ENCODE results near the gene HSPA9. TPM values are rescaled to one million over a fixed set of nuclear protein-coding genes. Genes with fewer than 3 reads are reported as not detected.
A peak's percentile ranks its signal among the peaks of the same experiment; 100 is the strongest.

Gene HSPA9
- total and polyA plus RNA-seq, 2 of the 13 experiments (the other 11 are each of a cell fraction or from before 2014, with no cell fraction given), result 165 to 478 TPM

GRCh38 chr5:138542956-138543729, 32.1 kb downstream of the HSPA9 start, which contains the start of gene ETF1 (continued):
- TF ChIP-seq SRF (IDR thresholded peaks at IDR 0.05; ENCODE audit: low read depth, low read length) (0 out of 2 replicates have a peak, but pooled peaks have one; percentile 43), FIP1L1 (IDR thresholded peaks at IDR 0.05; ENCODE audit: borderline replicate concordance, insufficient read depth, low read depth, low read length) (0 out of 2 replicates have a peak, but pooled peaks have one; percentile 41), ZNF879 (CRISPR knock-in tag; IDR thresholded peaks at IDR 0.05) (peak; percentile 67; the same call in 1 of the 2 replicates), ZNF576 (CRISPR knock-in tag; IDR thresholded peaks at IDR 0.05) (no peak), ZNF605 (CRISPR knock-in tag; IDR thresholded peaks at IDR 0.05) (peak; percentile 81), REXO4 (CRISPR knock-in tag; IDR thresholded peaks at IDR 0.05; ENCODE audit: borderline replicate concordance) (no peak), GLI4 (CRISPR knock-in tag; IDR thresholded peaks at IDR 0.05; ENCODE audit: borderline replicate concordance) (no peak), CAMTA2 (CRISPR knock-in tag; IDR thresholded peaks at IDR 0.05; ENCODE audit: borderline replicate concordance) (no peak), TFDP1 (CRISPR knock-in tag; IDR thresholded peaks at IDR 0.05; ENCODE audit: borderline replicate concordance) (peak; percentile 66; the same call in 1 of the 2 replicates), SMAD1 (CRISPR knock-in tag; IDR thresholded peaks at IDR 0.05; ENCODE audit: borderline replicate concordance, low read depth) (peak; percentile 95), ZNF724P (CRISPR knock-in tag; IDR thresholded peaks at IDR 0.05; ENCODE audit: borderline replicate concordance) (0 out of 2 replicates have a peak, but pooled peaks have one; percentile 45), BHLHE40 (IDR thresholded peaks at IDR 0.05; ENCODE audit: low read length) (peak; percentile 52; the same call in 1 of the 2 replicates), ZNF614 (CRISPR knock-in tag; IDR thresholded peaks at IDR 0.05; ENCODE audit: borderline replicate concordance) (no peak), ZNF317 (CRISPR knock-in tag; IDR thresholded peaks at IDR 0.05) (no peak; the same call in none of the 2 replicates), ZNF572 (CRISPR knock-in tag; IDR thresholded peaks at IDR 0.05) (no peak), IKZF1 (IDR thresholded peaks at IDR 0.05) (no peak), GZF1 (CRISPR knock-in tag; IDR thresholded peaks at IDR 0.05) (no peak), ELF4 (CRISPR knock-in tag; IDR thresholded peaks at IDR 0.05; ENCODE audit: borderline replicate concordance) (peak; percentile 92; the same call in 1 of the 2 replicates), RERE (CRISPR knock-in tag; IDR thresholded peaks at IDR 0.05; ENCODE audit: low read depth) (peak; percentile 19; the same call in 1 of the 2 replicates), MAX (IDR thresholded peaks at IDR 0.05) (peak; percentile 82), ZEB1 (IDR thresholded peaks at IDR 0.05; ENCODE audit: insufficient replicate concordance, low read depth) (peak; percentile 45), ZNF652 (CRISPR knock-in tag; IDR thresholded peaks at IDR 0.05; ENCODE audit: borderline replicate concordance, low read depth) (no peak)
